ENCODE measurements around the gene LMAN2. TPM values are rescaled to one million over a fixed set of nuclear protein-coding genes. Genes with fewer than 3 reads are reported as not detected.

The LMAN2 gene
- polyA plus RNA-seq, 2 of the 4 experiments (the other 2 are of a cell fraction) = 123 to 210 TPM

DNA sequence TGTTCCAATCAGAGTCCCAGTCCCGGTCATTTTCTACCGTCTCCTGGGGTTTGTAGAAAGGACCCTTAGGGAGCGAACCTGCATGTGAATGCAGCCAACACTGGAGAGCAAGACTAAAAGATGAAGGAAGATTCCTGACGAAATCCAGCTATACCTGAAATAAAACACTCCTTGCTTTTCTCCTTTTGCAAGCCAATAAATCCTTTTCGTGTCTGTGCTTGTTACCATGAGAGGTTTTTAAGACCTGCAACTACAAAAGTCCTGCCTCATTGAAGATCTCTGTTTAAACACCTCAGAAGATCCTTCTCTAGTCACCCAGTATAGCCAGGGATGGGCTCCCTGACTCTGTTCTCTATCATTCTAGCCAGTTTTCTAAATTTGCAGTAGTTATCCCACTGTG lies 22.7 kb upstream of the LMAN2 start:
- Histone ChIP-seq H3K9me3 (no peaks in the 10 kb centered on the region), H3K4me1 (peaks cover 29% of the 10 kb centered on the region), H3K27ac (no peak overlapping the region), H3K4me3 (no peak overlapping the region), H3K4me2 (no peak overlapping the region)
- TF ChIP-seq MYC (IDR thresholded peaks at IDR 0.05; ENCODE audit: borderline replicate concordance, low read length) = no peak
- no peak for TF ChIP-seq ZNF302 (CRISPR knock-in tag; IDR thresholded peaks at IDR 0.05)
- TF ChIP-seq MAZ (IDR thresholded peaks at IDR 0.05; ENCODE audit: borderline replicate concordance, low read depth, low read length) = no peak
- ATAC-seq (no peak), DNase-seq (ENCODE audit: low read depth in 1 of 2, low spot score in 1 of 2) (no peak), FAIRE-seq (no peak)
- WGBS (ENCODE audit: missing lambda C conversion rate) = 84% methylated on average over 5 of the region's 5 CpGs
- CTCF ChIA-PET = interaction anchor here (1.0 to 33.9 kb wide), 3 partner anchors 24 to 65 kb away, joined by 3 to 1107 read pairs (median 3); partner anchors contain the start of genes F12, PFN3 and SLC34A1
- POLR2A ChIA-PET = no interaction called here

DNA sequence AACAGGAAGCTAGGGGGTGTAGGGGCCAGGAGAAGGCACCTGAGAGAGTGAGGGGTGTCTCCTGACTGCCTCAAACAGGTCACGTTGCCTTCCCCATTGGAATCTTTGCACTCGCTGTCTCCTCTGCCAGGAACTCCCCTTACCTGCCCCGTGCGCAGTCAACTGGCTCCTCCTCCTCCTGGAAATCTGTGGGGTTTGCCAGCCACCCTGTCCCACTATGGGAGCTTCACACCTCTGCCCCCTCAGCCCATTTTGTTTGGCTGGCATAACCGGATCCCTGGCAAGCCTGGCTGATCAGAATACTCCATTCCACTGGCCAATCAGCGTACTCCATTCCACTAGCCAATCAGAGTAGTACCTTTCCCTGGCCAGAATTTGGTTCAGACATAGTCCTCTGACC lies 22.3 kb upstream of the LMAN2 start:
- CTCF ChIA-PET = interaction anchor here (1.0 to 33.9 kb wide), 4 partner anchors 22 to 64 kb away, joined by 3 to 1107 read pairs (median 4); partner anchors contain the start of genes F12, PFN3 and SLC34A1
- DNase-seq (ENCODE audit: low read depth in 1 of 2, low spot score in 1 of 2) (no peak), FAIRE-seq (no peak), ATAC-seq (no peak)
- Histone ChIP-seq H3K4me2 (no peak overlapping the region), H3K4me1 (peaks cover 25% of the 10 kb centered on the region), H3K27ac (no peak overlapping the region), H3K9me3 (no peaks in the 10 kb centered on the region), H3K4me3 (no peak overlapping the region)
- TF ChIP-seq NR3C1 (IDR thresholded peaks at IDR 0.05) = no peak
- 86% methylated on average over 6 of the region's 6 CpGs for whole genome bisulfite sequencing (ENCODE audit: missing lambda C conversion rate)
- POLR2A ChIA-PET = no interaction called here

DNA sequence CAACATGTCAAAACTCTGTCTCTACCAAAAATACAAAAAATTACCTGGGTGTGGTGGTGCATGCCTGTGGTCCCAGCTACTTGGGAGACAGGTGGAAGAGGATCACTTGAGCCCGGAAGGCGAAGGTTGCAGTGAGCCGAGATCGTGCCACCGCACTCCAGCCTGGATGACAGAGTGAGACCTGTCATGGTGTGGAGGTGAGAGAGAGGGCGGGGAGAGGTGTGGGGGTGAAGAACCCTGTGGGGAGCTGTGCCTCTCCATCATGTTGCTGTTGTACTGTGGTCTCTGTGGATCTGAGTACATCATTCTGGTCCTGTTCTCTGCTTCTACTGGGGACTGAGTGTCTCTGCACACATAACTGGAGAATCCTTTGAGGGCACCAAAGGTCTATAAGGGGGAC lies 21.4 kb upstream of the LMAN2 start:
- FAIRE-seq = no peak
- Histone ChIP-seq H3K27ac (no peak overlapping the region), H3K9me3 (no peaks in the 10 kb centered on the region), H3K4me2 (no peak overlapping the region), H3K4me3 (no peak overlapping the region), H3K4me1 (peaks cover 17% of the 10 kb centered on the region; the same call in 2 of the 3 replicates)
- TF ChIP-seq, protein P1, sequence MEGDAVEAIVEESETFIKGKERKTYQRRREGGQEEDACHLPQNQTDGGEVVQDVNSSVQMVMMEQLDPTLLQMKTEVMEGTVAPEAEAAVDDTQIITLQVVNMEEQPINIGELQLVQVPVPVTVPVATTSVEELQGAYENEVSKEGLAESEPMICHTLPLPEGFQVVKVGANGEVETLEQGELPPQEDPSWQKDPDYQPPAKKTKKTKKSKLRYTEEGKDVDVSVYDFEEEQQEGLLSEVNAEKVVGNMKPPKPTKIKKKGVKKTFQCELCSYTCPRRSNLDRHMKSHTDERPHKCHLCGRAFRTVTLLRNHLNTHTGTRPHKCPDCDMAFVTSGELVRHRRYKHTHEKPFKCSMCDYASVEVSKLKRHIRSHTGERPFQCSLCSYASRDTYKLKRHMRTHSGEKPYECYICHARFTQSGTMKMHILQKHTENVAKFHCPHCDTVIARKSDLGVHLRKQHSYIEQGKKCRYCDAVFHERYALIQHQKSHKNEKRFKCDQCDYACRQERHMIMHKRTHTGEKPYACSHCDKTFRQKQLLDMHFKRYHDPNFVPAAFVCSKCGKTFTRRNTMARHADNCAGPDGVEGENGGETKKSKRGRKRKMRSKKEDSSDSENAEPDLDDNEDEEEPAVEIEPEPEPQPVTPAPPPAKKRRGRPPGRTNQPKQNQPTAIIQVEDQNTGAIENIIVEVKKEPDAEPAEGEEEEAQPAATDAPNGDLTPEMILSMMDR (IDR thresholded peaks at IDR 0.05) = no peak
- TF ChIP-seq EP300 (IDR thresholded peaks at IDR 0.05) = no peak
- no peak for TF ChIP-seq MAFK (IDR thresholded peaks at IDR 0.05; ENCODE audit: partially characterized antibody)
- TF ChIP-seq RAD21 (conservative IDR thresholded peaks at IDR 0.05 in 1 of 2, IDR thresholded peaks at IDR 0.05 in 1 of 2) = no peak
- TF ChIP-seq MAZ (IDR thresholded peaks at IDR 0.05; ENCODE audit: borderline replicate concordance, low read depth, low read length) = no peak
- TF ChIP-seq ZNF302 (CRISPR knock-in tag; IDR thresholded peaks at IDR 0.05) = no peak
- TF ChIP-seq, protein P2, sequence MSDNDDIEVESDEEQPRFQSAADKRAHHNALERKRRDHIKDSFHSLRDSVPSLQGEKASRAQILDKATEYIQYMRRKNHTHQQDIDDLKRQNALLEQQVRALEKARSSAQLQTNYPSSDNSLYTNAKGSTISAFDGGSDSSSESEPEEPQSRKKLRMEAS (IDR thresholded peaks at IDR 0.05) = no peak
- TF ChIP-seq CHD4 (IDR thresholded peaks at IDR 0.05; ENCODE audit: borderline replicate concordance) = no peak
- TF ChIP-seq RCOR1 (IDR thresholded peaks at IDR 0.05; ENCODE audit: low read depth, low read length) = no peak
- TF ChIP-seq, protein P3, sequence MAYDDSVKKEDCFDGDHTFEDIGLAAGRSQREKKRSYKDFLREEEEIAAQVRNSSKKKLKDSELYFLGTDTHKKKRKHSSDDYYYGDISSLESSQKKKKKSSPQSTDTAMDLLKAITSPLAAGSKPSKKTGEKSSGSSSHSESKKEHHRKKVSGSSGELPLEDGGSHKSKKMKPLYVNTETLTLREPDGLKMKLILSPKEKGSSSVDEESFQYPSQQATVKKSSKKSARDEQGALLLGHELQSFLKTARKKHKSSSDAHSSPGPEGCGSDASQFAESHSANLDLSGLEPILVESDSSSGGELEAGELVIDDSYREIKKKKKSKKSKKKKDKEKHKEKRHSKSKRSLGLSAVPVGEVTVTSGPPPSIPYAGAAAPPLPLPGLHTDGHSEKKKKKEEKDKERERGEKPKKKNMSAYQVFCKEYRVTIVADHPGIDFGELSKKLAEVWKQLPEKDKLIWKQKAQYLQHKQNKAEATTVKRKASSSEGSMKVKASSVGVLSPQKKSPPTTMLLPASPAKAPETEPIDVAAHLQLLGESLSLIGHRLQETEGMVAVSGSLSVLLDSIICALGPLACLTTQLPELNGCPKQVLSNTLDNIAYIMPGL (CRISPR knock-in tag; IDR thresholded peaks at IDR 0.05; ENCODE audit: borderline replicate concordance) = no peak
- TF ChIP-seq HDAC2 (IDR thresholded peaks at IDR 0.05) = no peak
- TF ChIP-seq FOSB (CRISPR knock-in tag; IDR thresholded peaks at IDR 0.05) = no peak
- no peak for TF ChIP-seq NFE2L2 (conservative IDR thresholded peaks at IDR 0.05; ENCODE audit: low read length)
- no peak for TF ChIP-seq NR3C1 (IDR thresholded peaks at IDR 0.05)
- TF ChIP-seq ZC3H11A (IDR thresholded peaks at IDR 0.05) = no peak
- CTCF ChIA-PET = interaction anchor here (0.6 to 33.9 kb wide), 6 partner anchors 14 to 262 kb away, joined by 3 to 1107 read pairs (median 13); partner anchors contain the start of genes F12, PFN3 and SLC34A1
- no peak for ATAC-seq
- 74% methylated on average over 6 of the region's 6 CpGs for WGBS (ENCODE audit: missing lambda C conversion rate)
- no peak for DNase-seq (ENCODE audit: low read depth in 1 of 2, low spot score in 1 of 2)
- POLR2A ChIA-PET = no interaction called here
